MM.1S (cell line): Measurements from ENCODE around the gene TSPOAP1.

Experiments
- DNase-seq: peaks from one replicate; pipeline ENCODE4 v3.0.0-alpha.2; 2015
- H2AFZ ChIP-seq: fragments of 300-600 bp; sonication (generic); 2 replicates; pipeline ENCODE4 v1.6.0; 2016; ENCODE audit warnings: antibody characterized with exemption, low read length
- H3F3A ChIP-seq: fragments of 300-600 bp; sonication (generic); 2 replicates; pipeline ENCODE4 v1.6.1; 2016; ENCODE audit warnings: mild to moderate bottlenecking, antibody characterized with exemption, low read length, moderate library complexity, mixed read lengths; ENCODE audit not compliant: insufficient read depth
- H3K27ac ChIP-seq: fragments of 300-600 bp; sonication (generic); 2 replicates; pipeline ENCODE4 v1.5.1; 2016; ENCODE audit warnings: mild to moderate bottlenecking, low read length
- H3K27me3 ChIP-seq: fragments of 300-600 bp; sonication (generic); replicated peaks from 2 replicates; pipeline ENCODE4 v1.6.0; 2016; ENCODE audit warnings: low read length; ENCODE audit not compliant: insufficient read depth
- H3K36me3 ChIP-seq: fragments of 300-600 bp; sonication (generic); replicated peaks from 2 replicates; pipeline ENCODE4 v1.6.1; 2016; ENCODE audit warnings: mild to moderate bottlenecking, low read length, mixed read lengths; ENCODE audit not compliant: insufficient read depth
- H3K4me1 ChIP-seq: fragments of 300-600 bp; sonication (generic); 2 replicates; pipeline ENCODE4 v1.6.1; 2016; ENCODE audit warnings: low read length, mixed read lengths
- H3K4me2 ChIP-seq: fragments of 300-600 bp; sonication (generic); 2 replicates; pipeline ENCODE4 v1.6.0; 2016; ENCODE audit warnings: low read depth, low read length
- H3K4me3 ChIP-seq: fragments of 300-600 bp; sonication (generic); 2 replicates; pipeline ENCODE4 v1.5.1; 2016; ENCODE audit warnings: low read length, mixed read lengths
- H3K79me2 ChIP-seq: fragments of 300-600 bp; sonication (generic); 2 replicates; pipeline ENCODE4 v1.6.1; 2016; ENCODE audit warnings: mixed run types, low read length, mixed read lengths
- H3K9ac ChIP-seq: fragments of 300-600 bp; sonication (generic); 2 replicates; pipeline ENCODE4 v1.6.1; 2016; ENCODE audit warnings: low read length, mixed read lengths
- H3K9me2 ChIP-seq: fragments of 300-600 bp; sonication (generic); replicated peaks from 2 replicates; pipeline ENCODE4 v1.6.1; 2016; ENCODE audit warnings: mild to moderate bottlenecking, low read length, mixed read lengths; ENCODE audit not compliant: insufficient read depth
- H3K9me3 ChIP-seq: fragments of 300-600 bp; sonication (generic); replicated peaks from 2 replicates; pipeline ENCODE4 v1.6.1; 2016; ENCODE audit warnings: mild to moderate bottlenecking, low read length, mixed read lengths; ENCODE audit not compliant: insufficient read depth
- H4K20me1 ChIP-seq: fragments of 300-600 bp; sonication (generic); 2 replicates; pipeline ENCODE4 v1.6.1; 2016; ENCODE audit warnings: mild to moderate bottlenecking, low read length, moderate library complexity, mixed read lengths; ENCODE audit not compliant: insufficient read depth
- CTCF ChIP-seq: fragments of 300-600 bp; sonication (generic); IDR thresholded peaks from 2 replicates; pipeline ENCODE4 v1.5.1; 2016; ENCODE audit warnings: antibody characterized with exemption, low read length, mixed read lengths
- EZH2 ChIP-seq: fragments of 300-600 bp; sonication (generic); optimal IDR thresholded peaks from 2 replicates; pipeline ENCODE3; 2017; ENCODE audit warnings: low read depth, mild to moderate bottlenecking, antibody characterized with exemption, low read length, mixed read lengths
- EZH2phosphoT487 ChIP-seq: fragments of 300-600 bp; sonication (generic); IDR thresholded peaks from 2 replicates; pipeline ENCODE4 v1.6.1; 2018; ENCODE audit warnings: antibody characterized with exemption, low read length

Gene TSPOAP1

DNA sequence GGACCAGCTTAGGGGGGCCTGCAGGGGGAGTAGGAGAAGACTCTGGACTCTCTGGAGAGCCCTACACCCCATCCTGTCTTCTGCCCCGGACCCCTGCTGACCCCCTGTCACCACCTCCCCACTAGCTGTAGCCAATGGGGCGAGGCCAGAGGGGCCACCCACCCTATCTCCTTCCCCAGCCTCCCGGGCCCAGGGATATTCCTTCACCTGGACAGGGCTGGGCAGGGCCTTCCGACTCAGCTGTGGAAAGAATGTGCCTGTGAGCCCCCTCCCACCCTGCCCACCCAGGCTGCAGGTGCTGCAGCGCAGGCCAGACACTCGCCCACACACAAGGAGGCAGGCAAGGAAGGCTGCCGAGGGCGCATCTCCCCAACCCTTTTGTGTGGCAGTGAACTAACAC is 23.0 kb downstream of the TSPOAP1 start:
- Histone ChIP-seq H3K27me3 (no peaks in the 10 kb centered on the region), H3K79me2 (no peaks in the 10 kb centered on the region), H3K4me2 (no peak overlapping the region)

GRCh38 chr17:58304750-58305486 is 23.7 kb downstream of the TSPOAP1 start:
- Histone ChIP-seq H3K79me2 (no peaks in the 10 kb centered on the region), H3K4me3 (no peak overlapping the region), H3K27ac (no peak overlapping the region), H3F3A (peaks cover 10% of the 10 kb centered on the region), H3K27me3 (no peaks in the 10 kb centered on the region), H3K4me2 (no peak overlapping the region), H3K9me2 (no peaks in the 10 kb centered on the region), H3K4me1 (peaks cover 20% of the 10 kb centered on the region), H3K9ac (no peak overlapping the region), H3K36me3 (no peaks in the 10 kb centered on the region), H3K9me3 (no peaks in the 10 kb centered on the region), H2AFZ (peak overlapping the region; percentile 9; the same call in 1 of the 2 replicates), H4K20me1 (no peaks in the 10 kb centered on the region)
- no peak for TF ChIP-seq EZH2
- no peak for DNase-seq

More for the DNA sequence above, 23.0 kb downstream of the TSPOAP1 start:
- Histone ChIP-seq H3K36me3 (no peaks in the 10 kb centered on the region), H3K27ac (no peak overlapping the region), H2AFZ (no peak overlapping the region), H3K9me3 (no peaks in the 10 kb centered on the region), H3K9ac (no peak overlapping the region), H3F3A (peaks cover 9% of the 10 kb centered on the region), H3K4me1 (peaks cover 13% of the 10 kb centered on the region), H4K20me1 (no peaks in the 10 kb centered on the region), H3K9me2 (no peaks in the 10 kb centered on the region), H3K4me3 (no peak overlapping the region)
- DNase-seq, result no peak
- no peak for TF ChIP-seq CTCF
- no peak for TF ChIP-seq EZH2phosphoT487
- TF ChIP-seq EZH2, result no peak

GRCh38 chr17:58303971-58304749 is 24.4 kb downstream of the TSPOAP1 start:
- no peaks in the 10 kb centered on the region for H3K9me3 ChIP-seq
- peaks cover 10% of the 10 kb centered on the region for H3F3A ChIP-seq
- peak overlapping the region; percentile 9; the same call in 1 of the 2 replicates for H2AFZ ChIP-seq
- no peak overlapping the region for H3K27ac ChIP-seq
- H3K79me2 ChIP-seq, result no peaks in the 10 kb centered on the region
- H3K4me2 ChIP-seq, result no peak overlapping the region
- TF ChIP-seq EZH2phosphoT487 (no peak), CTCF (peak; percentile 88)
- no peaks in the 10 kb centered on the region for H3K36me3 ChIP-seq
- peak; percentile 53 for DNase-seq
- H3K9me2 ChIP-seq, result no peaks in the 10 kb centered on the region
- peaks cover 22% of the 10 kb centered on the region for H3K4me1 ChIP-seq
- no peaks in the 10 kb centered on the region for H4K20me1 ChIP-seq
- no peak overlapping the region for H3K4me3 ChIP-seq
- no peak overlapping the region for H3K9ac ChIP-seq
- H3K27me3 ChIP-seq, result no peaks in the 10 kb centered on the region
